Neuron (in vitro differentiated cells): ENCODE measurements around the gene RNF114.
"Not testable (repeated sequence)": the region's sequence is repeated elsewhere in the genome, so short reads cannot be mapped to it uniquely, and the experiment has no call there.

Source experiments
- H2AFZ ChIP-seq: one replicate; pipeline ENCODE4 v1.6.1; 2013; ENCODE audit warnings: low read depth, mild to moderate bottlenecking, inconsistent platforms, low read length, moderate library complexity
- H3K27me3 ChIP-seq: one replicate; pipeline ENCODE4 v1.6.1; 2013; ENCODE audit warnings: low read length; ENCODE audit not compliant: insufficient read depth
- H3K36me3 ChIP-seq: one replicate; pipeline ENCODE4 v1.6.1; 2013; ENCODE audit warnings: low read length; ENCODE audit not compliant: insufficient read depth
- H3K4me1 ChIP-seq: one replicate; pipeline ENCODE4 v1.6.1; 2013; ENCODE audit warnings: low read length; ENCODE audit not compliant: insufficient read depth
- H3K4me3 ChIP-seq: 2 replicates; pipeline ENCODE4 v1.5.1; 2013; ENCODE audit warnings: mild to moderate bottlenecking, low read length, moderate library complexity
- H3K9me3 ChIP-seq: one replicate; pipeline ENCODE4 v1.6.1; 2013; ENCODE audit warnings: low read length

Gene RNF114

DNA sequence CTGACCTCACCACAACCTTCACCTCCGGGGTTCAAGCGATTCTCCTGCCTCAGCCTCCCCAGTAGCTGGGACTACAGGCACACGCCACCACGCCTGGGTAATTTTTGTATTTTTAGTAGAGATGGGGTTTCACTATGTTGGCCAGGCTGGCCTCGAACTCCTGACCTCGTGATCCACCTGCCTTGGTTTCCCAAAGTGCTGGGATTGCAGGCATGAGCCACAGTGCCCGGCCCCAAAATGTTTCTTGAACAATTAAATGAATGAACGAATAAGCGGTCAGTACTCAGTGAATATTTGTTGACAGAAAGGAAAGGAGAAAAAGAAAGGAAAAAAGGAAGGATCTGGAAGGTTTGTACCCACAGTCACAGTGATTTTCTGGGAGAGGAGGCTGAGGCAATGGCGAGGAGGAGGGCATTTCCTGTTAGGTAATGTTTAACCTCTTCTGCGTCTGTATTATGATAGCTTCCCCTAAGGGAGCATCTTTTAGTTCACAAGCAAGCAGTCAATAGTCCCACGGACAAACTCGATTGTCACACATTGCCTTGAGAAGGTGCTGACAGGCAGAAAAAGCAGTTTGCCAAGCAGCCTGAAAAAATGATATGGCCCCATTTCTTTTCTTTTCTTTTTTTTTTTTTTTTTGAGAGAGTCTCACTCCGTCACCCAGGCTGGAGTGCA, 64.5 kb downstream of the RNF114 start:
- not testable (repeated sequence) for H3K27me3 ChIP-seq, H3K4me1 ChIP-seq, H3K36me3 ChIP-seq, H3K9me3 ChIP-seq, H2AFZ ChIP-seq, H3K4me3 ChIP-seq

DNA sequence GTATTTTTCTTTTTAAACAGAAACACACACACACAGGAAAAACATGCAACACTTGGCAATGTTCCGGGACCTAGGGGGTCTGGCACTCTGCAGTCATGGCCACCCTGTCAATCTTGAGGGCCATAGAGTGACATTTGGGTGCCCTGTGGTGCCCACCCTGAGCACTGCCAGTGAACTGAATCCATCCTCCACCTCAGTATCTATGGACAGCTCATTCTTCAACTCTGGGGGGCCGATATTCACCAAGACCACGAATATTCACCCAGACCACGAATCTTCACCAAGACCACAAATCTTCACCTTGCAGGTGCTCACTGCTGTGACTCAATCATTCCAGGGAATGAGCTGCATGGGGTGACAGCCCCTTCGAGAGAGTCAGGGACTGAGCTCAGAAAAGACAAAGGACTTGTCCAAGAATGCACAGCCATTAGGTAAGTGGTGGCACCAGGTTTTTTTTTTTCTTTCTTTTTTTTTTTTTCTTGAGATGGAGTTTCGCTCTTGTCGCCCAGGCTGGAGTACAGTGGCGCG, 65.7 kb downstream of the RNF114 start:
- no peak overlapping the region for H2AFZ ChIP-seq
- no peak overlapping the region for H3K4me3 ChIP-seq
- H3K4me1 ChIP-seq: no peaks in the 10 kb centered on the region
- H3K36me3 ChIP-seq: no peaks in the 10 kb centered on the region
- no peaks in the 10 kb centered on the region for H3K27me3 ChIP-seq
- H3K9me3 ChIP-seq: no peaks in the 10 kb centered on the region

DNA sequence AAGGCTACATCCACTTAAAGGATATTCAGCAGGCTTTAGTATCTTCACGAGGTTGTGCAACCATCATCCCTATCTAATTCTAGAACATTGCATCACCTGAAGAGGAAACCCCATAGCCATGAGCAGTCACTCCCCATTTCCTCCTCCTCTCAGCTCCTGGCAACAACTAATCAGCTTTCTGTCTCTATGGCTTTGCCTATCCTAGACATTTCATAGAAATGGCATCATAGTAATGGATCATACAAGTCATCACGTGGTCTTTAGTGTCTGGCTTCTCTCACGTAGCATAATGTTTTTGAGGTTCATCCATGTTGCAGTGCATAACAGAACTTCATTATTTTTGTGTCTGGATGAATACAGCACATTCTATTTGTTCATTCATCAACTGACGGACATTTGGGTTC, 67.1 kb downstream of the RNF114 start:
- no peaks in the 10 kb centered on the region for H3K36me3 ChIP-seq
- H3K4me1 ChIP-seq: peaks cover 3% of the 10 kb centered on the region
- H2AFZ ChIP-seq: no peak overlapping the region
- no peaks in the 10 kb centered on the region for H3K27me3 ChIP-seq
- H3K4me3 ChIP-seq: no peak overlapping the region
- H3K9me3 ChIP-seq: no peaks in the 10 kb centered on the region
